GM20431 (cell line): ENCODE measurements around the gene ZNF732.
"Not testable (repeated sequence)": the region's sequence is repeated elsewhere in the genome, so short reads cannot be mapped to it uniquely, and the experiment has no call there.

Source experiments
- in situ Hi-C: fragments of 300-500 bp; cut with MseI, MboI; formaldehyde crosslinking; loops from one replicate; pipeline ENCODE4 v1.15.0; 2020; ENCODE audit warnings: low sequenced_read_pairs; ENCODE audit not compliant: unreplicated experiment

The ZNF732 gene

DNA sequence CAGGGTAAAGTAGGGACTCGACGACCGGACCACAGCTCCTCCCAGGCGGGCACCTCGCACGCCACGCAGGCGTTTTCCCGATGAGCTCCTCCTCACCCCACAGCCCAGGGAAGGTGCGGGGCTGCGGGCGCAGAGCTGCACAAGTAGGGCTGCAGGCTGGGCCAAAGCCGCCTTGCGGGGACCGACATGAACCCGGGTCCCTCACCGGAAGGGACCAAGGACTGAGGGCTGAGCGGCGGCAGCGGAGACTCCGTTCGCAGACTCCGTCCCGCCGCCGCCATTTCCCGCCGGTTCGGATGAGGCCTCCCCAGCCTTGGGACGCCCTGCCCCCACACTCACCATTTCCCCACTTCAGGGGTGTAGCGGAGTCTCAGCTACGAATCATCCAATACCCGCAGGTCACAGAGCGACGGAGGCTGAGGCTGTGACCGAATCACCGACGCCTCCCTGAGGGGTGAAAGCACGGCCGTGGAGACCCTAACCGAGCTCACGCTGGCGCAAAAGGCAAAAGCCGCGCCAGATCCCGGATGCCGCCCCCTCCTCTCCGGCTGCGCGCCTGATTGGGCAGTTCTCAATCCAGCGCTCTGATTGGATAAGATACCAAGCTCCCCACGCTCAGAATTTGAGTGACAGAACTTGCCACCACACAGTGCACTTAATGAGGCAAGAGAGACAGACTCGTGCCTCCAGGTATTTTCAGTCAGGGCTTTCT, at the start of gene ZNF732:
Gene ZNF732 (minus strand): TSS at position 506 of the 712 bp plus-strand sequence. CDS start 164 bp downstream, at position 342.
- in situ Hi-C loops, result no loop called here

DNA sequence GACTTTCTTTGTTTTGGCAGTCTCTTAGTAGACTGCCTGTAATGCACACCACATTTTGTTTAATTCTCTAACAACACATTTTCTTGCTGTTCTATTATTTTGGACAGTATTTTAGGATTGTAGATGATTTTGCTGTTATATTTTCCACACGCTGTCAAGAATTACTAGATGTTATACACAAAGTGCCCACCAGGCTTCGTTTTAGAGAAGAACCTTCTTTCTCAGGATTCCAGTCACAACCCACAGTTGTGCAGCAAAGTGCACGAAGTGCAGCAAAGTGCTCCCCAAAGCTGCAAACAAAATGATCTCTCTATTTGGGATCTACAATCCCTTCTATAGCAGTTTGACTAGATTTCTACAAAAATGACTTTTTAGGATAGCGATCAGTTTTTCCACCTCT, 34.7 kb upstream of the ZNF732 start:
- in situ Hi-C loops, result no loop called here

DNA sequence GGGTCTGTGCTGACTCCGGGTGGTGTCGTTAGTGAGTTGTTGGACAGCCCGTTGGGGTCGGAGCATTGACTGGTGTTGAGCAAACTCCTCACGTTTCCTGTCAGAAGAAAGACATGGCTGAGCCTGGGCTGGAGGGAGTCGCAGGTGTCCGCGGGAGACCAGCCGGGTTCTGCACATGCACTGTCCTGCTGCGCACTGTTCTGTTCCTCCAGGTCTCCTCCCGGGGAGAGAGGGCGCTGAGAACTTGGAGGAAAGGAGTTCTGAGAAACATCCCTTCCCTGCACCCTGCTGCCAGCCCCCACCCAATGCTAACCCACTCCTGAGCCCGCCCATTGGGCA, 33.5 kb upstream of the ZNF732 start:
- in situ Hi-C loops, result no loop called here

DNA sequence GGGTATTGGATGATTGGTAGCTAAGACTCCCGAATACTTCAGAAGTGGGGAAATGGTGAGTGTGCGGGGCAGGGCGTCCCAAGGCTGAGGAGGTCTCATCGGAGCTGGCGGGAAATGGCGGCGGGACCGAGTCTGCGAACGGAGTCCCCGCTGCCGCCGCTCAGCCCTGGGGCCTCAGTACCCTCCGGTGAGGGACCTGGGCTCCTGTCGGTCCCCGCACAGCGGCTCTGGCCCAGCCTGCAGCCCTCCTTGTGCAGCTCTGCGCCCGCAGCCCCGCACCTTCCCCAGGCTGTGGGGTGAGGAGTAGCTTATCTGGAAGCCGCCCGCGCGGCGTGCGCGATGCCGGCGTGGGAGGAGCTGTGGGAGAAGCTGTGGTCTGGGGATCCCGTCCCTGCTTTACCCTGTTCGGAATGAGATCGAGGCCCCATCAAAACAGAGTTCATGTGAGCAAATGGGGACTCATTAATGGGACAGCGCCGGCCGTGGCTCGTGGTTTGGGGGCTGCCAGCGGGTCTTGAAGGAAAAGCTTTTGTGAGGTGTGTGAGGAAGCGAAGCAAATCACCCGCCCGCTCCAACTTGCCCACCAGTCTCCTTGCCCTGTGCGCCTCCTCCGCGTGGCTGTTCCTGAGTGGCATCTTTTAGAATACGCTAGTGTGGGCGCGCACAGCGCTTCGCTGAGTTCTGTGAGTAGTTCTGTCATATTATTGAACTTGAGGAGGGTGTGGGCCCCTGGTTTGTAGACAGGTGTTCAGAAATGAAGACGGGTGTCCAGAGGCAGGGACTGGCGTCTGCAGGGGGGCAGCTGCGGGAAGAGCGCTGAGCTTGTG, 32.9 kb upstream of the ZNF732 start:
- in situ Hi-C loops, result no loop called here

DNA sequence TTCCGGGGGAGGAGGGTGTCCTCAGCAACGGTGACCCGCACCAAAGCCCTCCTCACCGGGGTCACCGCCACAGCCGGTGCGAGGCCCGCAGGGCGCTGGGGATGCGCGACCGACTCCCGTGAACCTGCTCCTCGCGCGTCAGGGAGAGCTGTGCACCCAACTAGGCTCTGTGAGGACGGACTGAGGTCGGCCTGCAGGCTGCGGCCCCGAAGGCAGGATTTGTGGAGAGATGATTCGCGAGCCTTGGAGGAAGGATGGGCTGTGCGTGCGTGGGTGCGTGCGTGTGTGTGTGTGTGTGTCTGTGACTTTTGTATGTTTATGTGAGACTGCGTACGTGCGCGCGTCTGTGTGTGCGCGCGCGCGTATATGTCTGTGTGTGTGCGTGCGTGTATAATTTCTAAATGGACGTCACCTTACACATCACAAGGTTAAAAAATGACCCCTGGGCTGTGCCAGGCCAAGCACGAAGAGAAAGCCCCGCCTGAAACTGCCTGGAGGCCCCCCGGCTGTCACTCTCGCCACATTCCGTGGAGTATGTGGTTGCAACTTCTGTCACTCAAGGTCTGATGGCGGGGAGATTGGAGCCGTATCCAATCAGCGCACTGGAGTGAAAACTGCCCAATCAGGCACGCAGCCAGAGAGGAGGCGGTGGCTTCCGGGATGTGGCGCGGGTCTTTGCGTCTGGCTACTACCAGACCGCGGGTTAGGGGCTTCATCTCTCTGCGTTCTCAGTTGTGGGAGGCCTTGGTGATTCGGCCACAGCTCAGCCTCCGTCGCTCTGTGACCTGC, 32.1 kb upstream of the ZNF732 start, which contains the start of gene ZNF141:
Gene ZNF141 (plus strand): TSS at position 672 of the 789 bp plus-strand sequence. CDS start 170 bp downstream, outside the sequence.
- in situ Hi-C loops, result no loop called here

DNA sequence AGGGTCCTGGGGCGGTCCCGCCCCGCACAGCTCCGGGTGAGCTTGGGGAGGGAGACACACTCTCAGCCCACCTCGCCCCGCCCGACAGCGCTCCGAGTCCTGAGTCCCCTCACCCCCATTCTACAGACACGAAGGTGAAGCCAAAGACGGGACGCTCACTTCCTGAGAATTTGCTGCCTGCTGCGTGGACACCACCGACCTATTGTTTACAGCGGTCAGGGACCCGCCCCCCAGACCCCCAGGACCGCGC, 31.5 kb upstream of the ZNF732 start:
- in situ Hi-C loops, result no loop called here

DNA sequence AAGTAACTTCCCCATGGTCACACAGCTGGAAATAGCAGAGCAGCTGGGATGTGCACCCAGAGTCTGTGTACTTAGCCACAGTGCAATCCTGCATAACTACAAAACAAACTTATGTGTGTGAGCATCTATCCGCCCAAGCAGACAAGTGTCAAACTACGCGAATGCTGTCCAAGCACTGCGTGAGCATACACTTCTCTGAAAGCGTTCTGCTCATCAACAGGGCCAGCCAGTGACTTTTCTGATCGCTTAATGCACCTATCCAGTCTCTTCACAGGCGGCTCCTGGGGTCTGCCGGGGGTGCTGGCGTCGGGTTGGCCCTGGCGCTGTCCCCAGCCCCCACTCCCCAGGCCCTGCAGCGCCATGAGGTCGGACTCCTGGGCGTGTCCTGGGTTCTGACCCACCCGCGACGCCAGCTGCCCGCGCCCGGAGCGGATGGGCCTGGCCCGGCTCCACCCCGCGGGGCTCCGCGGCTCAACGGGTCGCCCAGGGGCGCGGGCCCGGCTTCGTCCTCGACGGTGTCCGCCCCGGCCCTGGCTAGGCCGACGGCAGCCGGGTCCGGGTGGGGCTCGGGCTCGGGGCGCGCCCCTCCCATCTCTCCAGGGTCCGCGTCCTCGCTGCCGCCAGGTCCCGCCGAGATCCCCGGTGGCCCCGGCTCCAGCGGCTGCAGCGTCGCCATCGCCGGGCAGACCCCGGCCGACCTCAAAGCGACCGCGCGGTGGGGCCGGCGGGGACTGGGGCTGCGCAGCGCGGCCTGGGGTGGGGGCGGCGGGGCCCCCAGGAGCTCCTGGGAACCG, 31.0 kb upstream of the ZNF732 start:
- in situ Hi-C loops, result no loop called here

DNA sequence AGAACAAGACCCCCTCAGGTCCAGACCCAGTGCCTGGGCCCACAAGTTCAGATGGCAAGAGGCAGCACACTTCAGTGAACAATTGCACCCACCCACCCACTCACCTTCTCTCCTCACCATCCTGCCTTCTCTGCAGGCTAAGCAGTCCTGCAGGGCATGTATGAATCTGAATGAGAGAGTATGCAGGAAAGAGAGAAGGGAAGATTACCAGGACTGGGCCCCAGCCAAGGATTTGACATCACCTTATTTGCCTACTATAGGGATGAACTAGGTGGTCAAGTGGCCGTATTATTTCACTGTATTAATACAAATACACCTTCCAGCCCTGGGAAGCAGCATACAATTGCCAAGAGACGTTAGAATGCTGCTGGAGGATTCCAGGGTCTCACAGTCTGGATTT, 30.2 kb upstream of the ZNF732 start:
- in situ Hi-C loops, result no loop called here

DNA sequence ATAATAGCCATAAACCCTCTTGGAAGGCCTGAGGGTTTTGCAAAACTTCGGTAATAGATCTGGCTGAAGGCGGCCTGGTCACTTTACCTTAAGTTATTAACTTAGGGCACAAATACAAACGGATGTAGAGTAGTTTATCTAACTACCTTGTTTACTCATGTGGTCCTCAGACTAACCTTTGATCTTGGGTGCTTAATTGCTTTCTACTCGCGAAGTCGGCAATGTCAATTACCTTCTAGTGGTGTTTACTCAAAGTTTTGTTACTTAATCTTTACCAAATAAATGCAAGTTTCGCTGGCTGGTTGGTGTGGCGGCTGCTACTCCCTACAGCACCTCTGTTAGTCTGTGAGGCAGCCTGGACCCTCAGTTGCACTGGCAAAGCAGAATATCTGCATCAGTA, 23.5 kb upstream of the ZNF732 start:
- in situ Hi-C loops, result no loop called here

DNA sequence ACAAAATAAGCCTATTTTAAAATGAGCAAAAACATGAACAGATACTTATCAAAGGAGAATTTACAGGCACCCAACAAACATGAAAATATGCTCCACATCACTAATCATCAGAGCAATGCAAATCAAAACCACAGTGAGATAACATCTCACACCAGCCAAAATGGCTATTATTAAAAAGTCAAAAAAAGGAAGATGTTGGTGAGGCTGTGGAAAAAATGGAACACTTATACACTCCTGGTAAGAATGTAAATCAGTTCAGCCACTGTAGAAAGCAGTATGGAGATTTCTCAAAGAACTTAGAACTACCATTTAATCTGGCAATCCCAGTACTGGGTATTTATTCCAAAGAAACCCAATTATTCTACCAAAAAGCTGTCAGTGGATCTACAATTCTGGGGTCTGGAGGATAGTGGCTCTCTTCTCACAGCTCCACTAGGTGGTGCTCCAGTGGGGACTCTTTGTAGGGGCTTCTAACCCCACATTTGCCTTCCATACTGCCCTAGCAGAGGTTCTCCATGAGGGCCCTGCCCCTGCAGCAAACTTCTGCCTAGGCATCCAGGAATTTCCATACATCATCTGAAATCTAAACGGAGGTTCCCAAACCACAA, 9.1 kb upstream of the ZNF732 start:
- in situ Hi-C loops, result no loop called here

DNA sequence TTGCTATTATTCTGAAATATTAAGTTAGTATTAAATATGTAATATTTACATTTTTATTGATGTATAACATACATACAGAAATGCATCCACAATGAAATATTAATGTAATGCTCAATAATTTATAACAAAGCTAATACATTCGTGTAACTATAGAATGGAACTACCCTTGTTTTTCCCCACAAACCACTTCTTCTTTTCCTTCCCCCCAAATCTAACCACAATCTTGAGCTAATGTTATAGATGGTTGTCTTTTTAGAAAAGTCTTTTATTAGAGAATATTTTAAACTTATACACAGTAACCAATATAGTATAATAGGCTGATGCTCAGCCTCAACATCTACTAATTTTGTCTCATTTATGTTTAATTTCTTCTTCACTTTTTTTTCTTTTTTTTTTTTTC, 4.5 kb upstream of the ZNF732 start:
- in situ Hi-C loops, result no loop called here

DNA sequence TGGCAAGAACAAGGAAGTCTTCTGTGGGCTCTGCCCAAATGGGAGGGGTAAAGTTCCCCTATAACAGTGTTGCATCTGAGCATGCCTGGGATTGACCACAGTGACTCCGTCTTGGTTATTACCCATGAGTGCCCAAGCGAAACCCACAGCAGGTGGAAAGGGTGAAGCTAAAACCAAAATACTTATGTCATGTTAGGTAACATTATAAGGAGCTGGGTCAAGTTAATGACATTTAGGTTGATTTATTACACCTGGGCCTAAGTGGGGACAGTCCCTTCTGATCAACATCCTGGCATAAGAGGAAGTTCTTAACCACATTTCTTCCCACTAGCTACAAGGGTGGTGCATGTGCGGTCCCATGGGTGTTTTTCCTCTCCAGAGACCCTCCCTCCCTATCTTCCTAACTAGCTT, 1.3 kb upstream of the ZNF732 start:
- in situ Hi-C loops, result no loop called here

DNA sequence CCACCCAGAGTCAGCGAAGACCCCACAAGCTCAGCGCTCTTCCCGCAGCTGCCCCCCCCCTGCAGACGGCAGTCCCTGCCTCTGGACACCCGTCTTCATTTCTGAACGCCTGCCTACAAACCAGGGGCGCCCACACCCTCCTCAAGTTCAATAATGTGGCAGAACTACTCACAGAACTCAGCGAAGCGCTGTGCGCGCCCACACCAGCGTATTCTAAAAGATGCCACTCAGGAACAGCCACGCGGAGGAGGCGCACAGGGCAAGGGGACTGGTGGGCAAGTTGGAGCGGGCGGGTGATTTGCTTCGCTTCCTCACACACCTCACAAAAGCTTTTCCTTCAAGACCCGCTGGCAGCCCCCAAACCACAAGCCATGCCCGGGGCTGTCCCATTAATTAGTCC, 758 bp downstream of the ZNF732 start:
- in situ Hi-C loops, result not testable (repeated sequence)

DNA sequence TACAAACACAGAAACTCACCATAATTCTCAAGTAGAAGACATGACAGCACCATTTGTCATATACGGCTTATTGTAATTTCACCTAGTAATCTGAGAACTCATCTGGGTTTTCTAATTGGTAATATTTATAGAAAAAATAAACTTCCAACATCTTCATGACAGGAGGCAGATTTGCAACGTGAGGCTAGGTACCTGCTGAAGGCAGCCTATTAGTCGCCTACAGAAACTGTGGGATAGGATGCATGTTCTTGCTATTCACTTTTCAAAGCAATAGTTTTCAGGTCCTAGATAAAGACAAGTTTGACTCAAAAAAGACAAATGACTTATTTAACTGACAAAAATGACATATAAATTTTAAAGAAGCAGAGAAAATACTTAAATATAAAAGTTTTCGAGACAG, 2.9 kb downstream of the ZNF732 start:
- in situ Hi-C loops, result no loop called here

DNA sequence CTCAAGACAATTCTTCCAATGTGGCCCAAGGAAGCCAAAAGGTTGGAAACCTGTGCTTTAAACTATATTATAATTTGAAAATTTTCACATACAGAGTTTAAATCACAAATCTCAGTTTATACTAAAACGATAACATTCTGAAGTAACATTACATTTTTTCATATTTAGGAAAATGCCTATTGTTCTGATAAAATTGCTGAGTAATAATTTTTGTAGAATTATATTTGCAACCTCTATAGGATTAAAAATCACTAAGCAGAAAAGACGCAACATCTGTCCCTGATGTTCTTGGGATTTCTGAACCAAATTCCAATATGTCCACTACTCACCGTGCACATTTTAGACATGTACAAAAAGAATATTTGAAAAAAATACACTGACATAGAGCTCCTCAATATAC, 10.5 kb downstream of the ZNF732 start:
- in situ Hi-C loops, result no loop called here

DNA sequence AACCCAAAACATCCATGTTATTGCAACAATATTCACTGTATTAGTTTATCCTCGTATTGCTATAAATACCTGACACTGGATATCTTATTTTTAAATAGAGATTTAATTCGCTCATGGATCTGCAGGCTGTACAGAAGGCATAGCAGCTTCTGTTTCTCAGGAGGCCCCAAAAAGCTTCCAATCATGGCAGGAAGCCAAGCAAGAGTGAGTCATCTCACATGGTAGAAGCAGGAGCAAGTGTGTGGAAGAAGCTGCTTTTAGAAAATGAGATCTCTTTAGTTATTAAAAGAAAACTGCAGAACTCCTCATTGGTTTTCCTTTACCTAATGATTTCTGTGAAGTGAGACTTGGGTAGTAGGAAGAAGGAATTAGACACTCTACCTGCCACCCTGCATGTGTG, 16.4 kb downstream of the ZNF732 start:
- in situ Hi-C loops, result no loop called here

DNA sequence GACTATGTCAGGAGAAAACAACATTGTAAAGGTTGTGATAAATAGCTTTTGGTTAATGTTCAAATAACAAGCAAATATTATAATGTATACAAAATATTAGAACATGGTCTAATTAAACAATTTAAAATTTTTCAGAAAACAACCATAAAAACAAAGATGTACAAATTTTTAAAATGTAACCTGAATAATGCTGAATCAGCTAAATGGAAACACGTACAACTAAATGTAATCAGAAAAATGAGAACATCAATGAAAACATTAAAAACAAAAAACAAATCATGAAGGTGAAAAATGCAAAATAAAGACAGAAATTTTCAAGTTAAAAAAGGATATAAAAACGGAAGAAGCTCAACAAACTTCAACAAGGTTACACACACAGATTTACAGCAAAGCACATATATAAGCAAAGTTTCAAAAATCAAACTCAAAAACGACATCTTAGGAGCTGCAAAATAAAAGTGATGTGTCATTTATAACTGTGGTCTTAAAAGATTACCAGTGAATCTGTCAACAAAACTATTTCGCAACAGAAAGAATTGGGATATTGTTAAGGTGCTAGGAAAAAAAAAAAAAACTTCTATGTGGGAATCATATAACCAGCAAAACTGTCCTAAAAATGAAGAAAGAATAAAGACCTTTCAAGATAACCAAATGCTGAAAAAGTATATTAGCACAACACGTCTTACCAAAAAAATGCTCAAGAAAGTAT, 31.8 kb downstream of the ZNF732 start:
- in situ Hi-C loops, result no loop called here

DNA sequence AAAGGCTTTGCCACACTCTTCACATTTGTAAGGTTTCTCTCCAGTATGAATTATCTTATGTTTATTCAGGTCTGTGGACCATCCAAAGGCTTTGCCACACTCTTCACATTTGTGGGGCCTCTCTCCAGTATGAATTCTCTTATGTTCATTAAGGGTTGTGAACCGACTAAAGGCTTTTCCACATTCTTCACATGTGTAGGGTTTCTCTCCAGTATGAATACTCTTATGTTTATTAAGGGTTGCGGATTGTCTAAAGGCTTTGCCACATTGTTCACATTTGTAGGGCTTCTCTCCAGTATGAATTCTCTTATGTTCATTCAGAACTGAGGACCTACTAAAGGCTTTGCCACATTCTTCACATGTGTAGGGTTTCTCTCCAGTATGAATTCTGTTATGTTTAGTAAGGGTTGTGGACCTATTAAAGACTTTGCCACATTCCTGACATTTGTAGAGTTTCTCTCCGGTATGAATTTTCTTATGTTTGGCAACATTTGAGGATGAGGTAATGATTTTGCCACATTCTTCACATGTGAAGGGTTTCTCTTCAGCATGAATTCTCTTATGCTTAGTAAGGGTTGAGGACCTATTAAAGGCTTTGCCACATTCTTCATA, 33.7 kb downstream of the ZNF732 start:
- in situ Hi-C loops, result no loop called here

DNA sequence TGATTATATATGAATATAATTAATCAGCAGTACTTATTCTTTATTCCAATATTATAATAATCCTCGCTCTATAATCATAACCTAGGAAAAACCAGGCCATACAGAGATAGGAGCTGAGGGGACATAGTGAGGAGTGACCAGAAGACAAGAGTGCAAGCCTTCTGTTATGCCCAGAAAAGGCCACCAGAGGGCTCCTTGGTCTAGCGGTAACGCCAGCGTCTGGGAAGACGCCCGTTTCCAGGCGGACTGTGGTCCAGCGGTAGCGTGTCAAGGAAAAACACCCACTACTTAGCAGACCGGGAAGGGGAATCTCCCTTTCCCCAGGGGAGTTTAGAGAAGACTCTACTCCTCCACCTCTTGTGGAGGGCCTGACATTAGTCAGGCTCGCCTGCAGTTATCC, 46.0 kb downstream of the ZNF732 start:
- in situ Hi-C loops, result not testable (repeated sequence)
